HG03025 (cell line): ENCODE results near the gene EPDR1.
A peak's percentile ranks its signal among the peaks of the same experiment; 100 is the strongest.

Experiments
- ATAC-seq: cut with Tn5 transposase; IDR thresholded peaks from one replicate; pipeline ENCODE4 v1.9.1; 2021; ENCODE audit warnings: mild to moderate bottlenecking, moderate library complexity; ENCODE audit not compliant: unreplicated experiment, low FRiP score

Gene EPDR1

GRCh38 chr7:37973915-37974314 lies 53.5 kb downstream of the EPDR1 start:
- ATAC-seq: no peak

DNA sequence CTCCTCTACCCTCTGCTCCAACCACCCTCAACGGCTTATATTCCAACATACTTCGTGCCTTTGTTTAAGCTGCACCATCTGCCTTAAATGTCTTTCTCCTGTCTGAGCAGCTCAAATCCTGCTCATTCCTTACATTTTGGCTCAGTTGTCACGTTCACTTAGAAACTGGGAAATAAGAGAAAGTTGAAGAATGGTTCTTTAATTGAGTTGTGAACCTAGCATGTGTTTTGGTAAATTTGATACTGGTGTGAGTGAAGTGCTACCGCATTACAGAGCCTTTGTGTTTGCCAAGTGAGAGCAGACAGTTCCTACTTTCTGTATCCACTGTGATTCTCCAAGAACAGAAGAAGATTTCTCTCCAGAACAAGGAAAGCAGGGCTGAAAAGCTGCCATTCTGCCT lies 54.3 kb downstream of the EPDR1 start:
- ATAC-seq: no peak

- ATAC-seq: no peak
Measured at GRCh38 chr7:37977243-37977642, 56.8 kb downstream of the EPDR1 start.

DNA sequence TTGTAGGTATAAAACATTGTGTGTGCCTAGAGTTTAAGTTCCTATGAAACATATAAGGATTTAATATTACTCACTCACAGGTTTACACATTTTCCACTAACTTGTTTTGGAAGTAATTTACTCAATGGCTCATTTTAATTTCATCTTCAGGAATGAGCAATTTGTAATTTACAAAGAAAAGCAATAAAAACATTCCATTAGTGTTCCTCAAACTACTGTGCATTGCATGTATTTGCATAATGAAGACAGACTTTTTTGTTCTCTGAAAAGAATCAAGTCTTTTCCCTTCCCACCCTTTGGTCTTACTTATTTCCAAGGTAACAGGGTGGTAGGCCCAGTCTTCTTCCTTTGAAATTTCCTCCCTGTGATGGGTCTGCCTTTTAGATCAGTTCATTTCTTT lies 61.2 kb downstream of the EPDR1 start:
- ATAC-seq: no peak

DNA sequence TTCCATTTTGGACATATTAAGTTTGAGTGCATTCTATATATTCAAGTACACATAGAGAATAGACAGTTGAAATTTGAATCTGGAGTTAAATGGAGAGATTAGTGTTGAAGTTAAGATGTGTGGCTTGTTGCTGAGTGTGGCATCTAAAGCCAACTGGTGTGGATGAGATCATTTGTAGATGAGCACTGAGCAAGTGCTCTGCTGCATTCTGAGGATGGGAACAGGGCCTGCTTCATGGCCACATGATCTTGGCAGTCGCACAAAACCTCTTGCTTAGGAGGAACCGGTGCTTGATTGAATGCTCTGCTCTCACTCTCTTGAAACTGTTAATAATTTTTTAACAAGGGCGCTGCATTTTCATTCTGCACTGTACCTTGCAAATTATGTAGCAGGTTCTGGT lies 62.0 kb downstream of the EPDR1 start:
- ATAC-seq: no peak

DNA sequence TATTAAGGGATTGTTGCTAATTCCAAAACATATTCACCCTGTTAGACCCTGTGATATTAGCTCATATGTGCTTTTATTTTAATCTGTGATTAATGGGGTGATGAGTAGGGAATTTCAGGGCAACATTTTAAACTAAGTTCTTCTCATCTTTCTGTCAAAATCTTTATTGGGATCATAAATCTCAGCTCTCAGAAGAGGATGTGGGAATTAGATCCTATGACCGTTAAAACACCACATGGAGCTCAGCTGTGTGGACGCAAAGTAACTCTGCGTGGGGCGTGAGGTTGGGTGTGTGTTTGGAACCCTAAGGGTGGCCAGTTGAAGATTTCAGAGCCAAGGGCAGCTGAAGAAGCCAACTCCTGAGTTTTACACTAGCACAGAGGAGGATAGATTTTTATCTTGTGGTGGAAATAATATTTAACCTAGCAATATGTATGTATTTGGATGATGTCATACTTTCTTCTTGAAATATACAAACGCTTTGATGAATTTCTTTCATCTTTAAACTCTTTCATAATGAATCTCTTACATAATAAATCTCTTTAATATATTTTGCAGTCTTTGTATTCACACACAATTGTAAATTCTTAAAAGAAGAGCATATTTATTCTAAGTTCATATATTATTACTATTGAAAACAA lies 64.4 kb downstream of the EPDR1 start:
- no peak for ATAC-seq

DNA sequence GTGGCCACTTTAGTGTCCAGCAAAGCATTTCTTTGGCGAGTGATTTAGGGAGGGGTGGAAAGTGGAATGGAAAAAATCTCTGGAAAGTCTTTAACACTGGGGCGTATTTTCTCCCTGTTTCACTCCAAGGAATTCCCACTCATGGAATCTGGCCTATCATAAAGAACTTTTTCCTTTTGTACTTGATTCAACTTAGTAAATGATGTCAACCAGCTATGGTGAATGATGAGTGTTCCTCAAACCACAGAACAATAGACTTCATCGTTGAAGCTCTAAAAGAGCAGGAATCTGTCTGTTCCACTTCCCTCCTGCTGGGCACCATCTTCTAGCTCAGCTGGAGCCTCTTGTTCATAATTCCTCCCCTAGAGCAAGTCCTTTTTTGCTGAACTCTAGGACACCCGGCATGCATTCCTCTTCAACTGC lies 66.5 kb downstream of the EPDR1 start:
- ATAC-seq: no peak

- ATAC-seq: no peak
Measured at GRCh38 chr7:37987732-37988131, 67.3 kb downstream of the EPDR1 start.

- ATAC-seq: no peak
Measured at GRCh38 chr7:37988721-37989650, 68.5 kb downstream of the EPDR1 start.

DNA sequence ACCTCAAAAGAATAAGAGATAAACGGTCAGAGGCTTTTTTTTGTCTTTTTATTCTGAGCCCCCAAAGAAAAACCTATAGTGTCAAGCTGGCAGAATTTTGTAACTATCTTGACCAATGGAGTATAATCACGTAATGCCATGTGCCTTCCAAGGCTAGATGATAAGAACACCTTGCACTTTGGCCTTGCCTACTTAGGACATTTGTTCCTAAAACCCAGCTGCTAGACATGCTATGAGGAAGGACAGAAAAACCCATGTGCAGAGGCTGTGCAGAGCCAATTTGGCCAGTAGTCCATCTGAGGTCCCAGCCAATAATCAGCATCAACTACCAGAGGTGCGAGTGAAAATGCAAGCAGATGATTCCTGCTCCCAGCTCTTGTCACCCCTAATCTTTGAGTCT lies 69.9 kb downstream of the EPDR1 start:
- ATAC-seq: no peak

DNA sequence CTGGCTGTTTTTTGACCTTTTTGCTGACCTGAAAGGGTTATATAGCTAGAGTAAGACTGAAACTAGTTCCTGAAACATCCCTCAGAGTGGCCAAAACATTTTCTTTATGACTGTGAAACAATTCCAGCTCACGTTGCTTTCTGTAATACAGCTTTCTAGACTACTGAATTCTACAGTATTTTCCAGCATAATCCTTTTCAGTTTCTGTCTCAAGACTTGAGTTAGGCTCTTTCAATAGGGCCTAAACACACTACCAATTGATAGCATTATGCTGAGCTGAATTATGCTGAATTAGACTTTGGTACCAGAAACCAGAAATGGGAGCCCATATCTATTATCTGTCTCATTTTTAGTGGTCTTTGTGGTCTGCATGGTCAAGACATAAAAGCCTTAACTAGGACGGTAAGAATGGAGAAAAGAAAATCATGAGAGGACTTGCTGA lies 72.6 kb downstream of the EPDR1 start:
- peak; percentile 68 for ATAC-seq

- ATAC-seq: no peak
Measured at GRCh38 chr7:37999673-38000072, 79.2 kb downstream of the EPDR1 start.

DNA sequence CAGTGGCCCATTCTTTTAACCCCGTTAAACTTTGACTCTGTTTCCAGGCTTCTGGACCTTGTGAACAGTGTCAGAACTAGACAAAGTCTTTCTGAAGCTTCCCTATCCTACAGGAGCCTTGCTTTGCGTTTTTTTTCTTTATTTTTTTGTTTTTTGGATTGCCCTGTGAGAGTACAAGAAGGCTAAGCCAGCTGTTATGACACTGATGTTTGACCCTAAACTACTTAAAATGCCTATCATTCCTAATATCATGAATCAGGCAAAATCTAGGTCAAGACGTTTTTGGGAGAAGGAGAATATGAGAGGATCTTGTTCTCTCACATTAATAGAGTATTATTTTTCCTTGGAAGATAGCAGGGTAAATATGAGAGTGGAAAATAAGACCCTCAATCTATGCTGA lies 79.8 kb downstream of the EPDR1 start:
- no peak for ATAC-seq
